ENCODE data around the gene CDC6.

CDC6 gene

DNA sequence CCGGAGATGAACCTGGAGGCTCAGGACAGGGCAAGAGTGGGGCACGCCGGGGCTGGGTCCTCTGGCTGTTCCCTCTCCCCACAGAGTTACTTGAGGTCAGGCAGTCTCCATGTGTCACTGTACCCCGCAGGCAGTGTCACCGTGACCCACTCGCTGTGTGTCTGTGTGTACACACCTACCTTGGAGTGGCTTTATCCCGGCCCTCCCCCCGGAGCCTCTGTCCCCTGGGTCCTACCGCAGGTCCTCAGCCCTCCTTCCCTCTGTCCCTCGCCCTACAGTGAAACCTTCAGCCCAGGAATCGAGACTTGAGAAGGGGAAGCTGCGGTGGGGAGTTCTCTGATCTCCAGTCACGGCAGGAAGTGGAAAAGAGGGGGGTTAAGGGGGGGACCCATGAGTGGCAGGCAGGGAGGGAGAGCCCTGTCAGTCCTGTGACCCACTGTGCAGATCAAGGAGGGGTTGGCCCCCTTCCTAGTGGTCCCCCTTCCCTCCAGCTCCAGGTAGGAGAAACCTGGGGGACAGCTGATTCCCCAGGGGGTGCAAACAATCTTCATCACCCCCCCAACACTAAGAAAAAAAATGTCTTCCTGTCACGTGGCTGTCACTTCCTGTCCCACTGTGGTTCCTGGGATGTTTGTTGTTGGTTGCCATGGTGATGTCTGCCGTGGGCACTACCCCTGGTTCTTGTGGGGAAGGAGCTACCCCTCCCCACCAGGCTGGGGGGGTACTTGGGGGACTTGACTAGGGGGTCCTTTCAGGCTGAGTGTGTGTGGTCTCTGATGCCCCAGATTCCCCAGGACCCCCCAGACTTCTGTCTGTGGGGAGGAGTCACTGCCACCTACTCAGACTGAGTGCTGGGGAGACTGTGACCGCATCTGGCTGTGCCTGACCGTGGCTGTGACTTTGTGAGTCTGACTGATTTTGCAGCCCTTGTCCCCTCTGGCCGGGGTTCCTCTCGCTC is 35.0 kb downstream of the CDC6 start:
- no peak overlapping the region for H3K27ac ChIP-seq
- no peak for TF ChIP-seq CTCF (conservative IDR thresholded peaks at IDR 0.05)
- no peak for TF ChIP-seq ZFX (IDR thresholded peaks at IDR 0.05)

DNA sequence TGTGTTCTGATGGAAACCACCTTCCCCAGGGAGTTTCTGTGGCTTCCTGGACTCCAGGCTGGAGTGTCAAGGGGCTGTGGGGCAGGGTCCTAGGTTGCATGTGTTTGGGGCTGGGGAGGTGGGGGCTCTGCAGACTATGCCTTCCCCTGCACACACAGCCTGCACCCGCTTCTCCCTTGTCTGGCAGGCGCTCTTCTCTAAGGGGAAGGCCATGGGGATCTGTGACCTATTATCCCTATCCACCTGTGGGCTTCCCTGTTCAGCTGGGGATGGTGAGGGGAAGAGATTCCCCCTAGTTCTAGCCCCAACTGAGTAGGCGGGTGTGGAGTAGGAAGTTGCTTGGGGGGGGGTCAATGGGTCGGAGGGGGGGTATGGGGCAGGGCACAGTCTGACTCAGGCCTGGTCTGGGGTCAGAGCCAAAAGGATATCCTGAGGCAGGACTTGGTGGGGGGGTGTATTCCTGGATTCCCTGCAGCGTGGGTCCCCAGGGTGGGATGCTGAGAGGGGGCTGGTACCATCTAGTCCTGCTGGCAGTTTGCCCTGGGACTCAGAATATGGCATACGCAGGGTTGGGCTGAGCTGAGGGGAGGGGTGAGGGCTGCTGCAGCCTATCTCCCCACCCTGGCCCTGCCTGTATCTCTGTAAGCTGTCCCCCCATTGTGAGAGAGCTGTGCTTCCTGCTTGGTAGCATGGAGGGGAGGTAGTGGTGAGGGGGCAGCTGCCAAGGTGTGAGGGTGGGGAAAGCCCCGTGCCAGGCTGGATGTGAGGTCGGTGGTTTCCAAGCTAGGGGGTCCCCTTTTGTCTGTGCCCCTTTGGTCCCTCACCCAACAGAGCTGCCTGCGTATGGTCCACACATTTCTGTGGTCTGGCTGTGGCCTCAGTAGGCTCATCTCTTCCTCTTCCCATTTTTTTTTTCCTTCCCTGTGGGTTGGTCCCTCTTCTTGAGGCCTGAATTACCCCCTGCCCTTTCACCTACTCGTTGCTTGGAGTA is 36.0 kb downstream of the CDC6 start:
- TF ChIP-seq CTCF (conservative IDR thresholded peaks at IDR 0.05) (no peak), ZFX (IDR thresholded peaks at IDR 0.05) (no peak)
- no peak overlapping the region for H3K27ac ChIP-seq

GRCh38 chr17:40325156-40326013 is 37.7 kb downstream of the CDC6 start:
- H3K27ac ChIP-seq: no peak overlapping the region
- TF ChIP-seq ZFX (IDR thresholded peaks at IDR 0.05): no peak
- TF ChIP-seq CTCF (conservative IDR thresholded peaks at IDR 0.05): no peak

- TF ChIP-seq CTCF (conservative IDR thresholded peaks at IDR 0.05) (no peak), ZFX (IDR thresholded peaks at IDR 0.05) (no peak)
- H3K27ac ChIP-seq: no peak overlapping the region
Observed at GRCh38 chr17:40326014-40326831, 38.5 kb downstream of the CDC6 start.

DNA sequence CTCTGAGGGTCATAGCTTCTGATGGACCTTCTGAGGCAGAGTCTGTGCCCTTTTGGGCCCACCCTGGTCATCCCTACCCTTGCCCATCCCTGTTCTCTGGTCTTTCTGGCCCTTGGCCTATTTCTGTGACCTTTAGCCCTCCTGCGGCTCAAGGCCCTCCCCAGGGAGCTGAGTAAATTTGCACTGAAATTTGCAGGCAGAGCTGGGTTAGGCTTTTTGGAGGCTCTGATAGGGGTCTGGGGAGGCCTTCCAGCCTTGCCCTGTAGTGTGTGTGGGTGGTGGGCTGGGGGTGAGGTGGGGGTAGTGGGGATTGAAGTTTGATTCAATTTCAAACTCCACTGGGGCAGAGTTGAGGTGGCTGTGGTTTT is 39.1 kb downstream of the CDC6 start:
- no peak overlapping the region for H3K27ac ChIP-seq
- TF ChIP-seq CTCF (conservative IDR thresholded peaks at IDR 0.05) (no peak), ZFX (IDR thresholded peaks at IDR 0.05) (no peak)

DNA sequence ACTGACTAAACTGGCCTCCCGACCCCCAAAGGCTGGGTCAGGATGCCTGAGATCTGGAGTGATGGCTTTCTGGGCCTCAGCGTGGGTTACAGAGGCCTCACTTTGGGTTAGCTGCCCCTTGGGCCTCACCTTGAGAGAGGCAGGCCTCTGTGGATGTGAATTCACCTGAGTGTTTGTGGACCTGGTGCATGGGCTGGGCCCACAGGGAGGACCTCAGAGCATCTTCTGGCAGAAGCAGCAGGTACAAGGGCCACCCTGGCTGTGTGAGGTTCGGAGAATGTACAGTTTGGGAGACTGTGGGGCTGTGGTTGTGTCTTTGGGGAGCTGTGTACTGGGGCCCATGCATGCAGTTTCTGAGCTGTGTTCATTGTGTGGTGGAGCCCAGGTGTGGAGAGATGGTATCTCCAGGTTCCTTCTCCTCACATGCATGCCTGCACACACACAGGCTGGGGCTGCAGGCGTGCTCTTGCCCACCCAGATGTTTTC is 39.6 kb downstream of the CDC6 start:
- no peak for TF ChIP-seq CTCF (conservative IDR thresholded peaks at IDR 0.05)

More for the DNA sequence above, 39.6 kb downstream of the CDC6 start:
- H3K27ac ChIP-seq: no peak overlapping the region
